NCI-H1436 treated with DMSO at 0.1 percent for 48 hours (cell line): ENCODE results near the gene CARD14.
"Not testable (repeated sequence)": the region's sequence is repeated elsewhere in the genome, so short reads cannot be mapped to it uniquely, and the experiment has no call there.

Experiments used
- DNase-seq: peaks from one replicate; lab custom pipeline; 2025; lab: John Stamatoyannopoulos, UW

Gene CARD14

GRCh38 chr17:80151333-80151732, 18.5 kb upstream of the CARD14 start:
- no peak for DNase-seq

DNA sequence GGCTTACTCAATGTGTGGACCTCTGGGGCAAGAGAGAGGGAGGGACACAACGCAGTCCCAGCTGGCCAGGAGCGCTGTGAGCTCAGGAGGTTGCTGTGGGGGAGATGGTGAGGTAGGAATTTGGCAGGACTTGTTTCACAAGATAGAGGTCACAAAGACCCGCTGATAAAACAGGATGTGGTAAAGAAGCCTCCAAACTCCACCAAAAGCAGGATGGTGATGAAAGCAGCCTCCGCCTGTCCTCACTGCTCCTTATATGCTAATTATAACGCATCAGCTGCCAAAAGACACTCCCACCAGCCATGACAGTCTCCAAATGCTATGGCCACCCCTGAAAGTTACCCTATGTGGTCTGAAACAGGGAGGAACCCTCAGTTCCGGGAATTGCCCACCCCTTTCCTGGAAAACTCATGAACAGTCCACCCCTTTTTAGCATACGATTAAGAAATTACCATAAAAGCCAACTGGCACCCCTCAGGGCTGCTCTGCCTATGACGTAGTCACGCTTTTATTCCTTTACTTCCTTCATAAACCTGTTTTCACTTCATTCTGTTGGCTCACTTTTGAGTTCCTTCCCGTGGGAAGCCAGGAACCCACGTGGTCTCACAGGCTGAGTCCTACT, 17.6 kb upstream of the CARD14 start:
- no peak for DNase-seq

DNA sequence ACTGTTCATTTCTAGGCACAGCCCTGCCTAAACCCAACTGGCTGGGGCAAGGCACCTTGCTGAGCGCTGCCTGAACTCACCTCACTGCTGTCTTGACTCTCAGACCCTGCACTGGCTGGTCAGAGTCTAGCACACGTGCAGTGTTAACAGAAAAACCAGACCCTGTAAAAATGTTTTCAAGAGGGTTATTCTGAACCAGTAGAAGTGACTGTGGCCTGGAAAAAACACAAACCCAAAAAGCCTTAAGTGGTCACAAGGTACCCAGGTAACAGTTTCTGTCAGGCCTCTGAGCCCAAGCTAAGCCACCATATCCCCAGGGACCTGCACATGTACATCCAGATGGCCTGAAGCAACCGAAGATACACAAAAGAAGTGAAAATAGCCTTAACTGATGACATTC, 16.8 kb upstream of the CARD14 start:
- no peak for DNase-seq

DNA sequence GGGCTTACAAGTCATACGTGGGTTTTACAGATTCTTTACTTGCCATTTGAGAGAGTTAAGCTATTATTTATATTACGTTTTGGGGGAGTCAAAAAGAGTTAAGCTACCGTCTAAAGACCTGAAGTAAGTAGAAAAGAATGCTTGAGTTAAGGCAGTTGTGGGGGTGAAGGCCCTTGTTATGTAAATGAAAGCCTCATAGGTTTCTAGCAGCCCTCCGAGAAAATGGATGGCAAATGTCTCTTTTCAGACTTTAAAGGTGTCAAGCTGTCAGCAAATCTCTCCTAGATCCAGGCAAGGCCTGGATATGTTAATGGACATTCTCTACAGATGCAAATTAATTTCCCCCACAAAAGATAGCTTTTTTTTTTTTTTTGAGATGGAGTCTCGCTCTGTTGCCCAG, 15.7 kb upstream of the CARD14 start:
- DNase-seq = no peak

DNA sequence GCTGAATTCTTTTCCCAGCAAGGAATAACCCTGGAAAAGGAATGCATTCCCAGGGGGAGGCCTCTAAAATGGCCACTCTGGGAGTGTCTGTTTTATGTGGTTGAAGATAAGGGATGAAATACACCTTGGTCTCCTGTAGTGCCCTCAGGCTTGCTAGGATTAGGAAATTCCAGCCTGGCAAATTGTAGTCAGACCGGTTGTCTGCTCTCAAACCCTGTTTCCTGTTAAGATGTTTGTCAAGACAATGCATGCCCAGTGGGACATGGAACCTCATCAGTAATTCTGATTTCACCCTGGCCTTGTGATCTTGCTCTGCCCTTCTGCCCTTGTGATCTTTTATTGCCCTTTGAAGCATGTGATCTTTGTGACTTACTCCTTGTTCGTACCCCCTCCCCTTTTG, 14.2 kb upstream of the CARD14 start:
- DNase-seq = not testable (repeated sequence)

DNA sequence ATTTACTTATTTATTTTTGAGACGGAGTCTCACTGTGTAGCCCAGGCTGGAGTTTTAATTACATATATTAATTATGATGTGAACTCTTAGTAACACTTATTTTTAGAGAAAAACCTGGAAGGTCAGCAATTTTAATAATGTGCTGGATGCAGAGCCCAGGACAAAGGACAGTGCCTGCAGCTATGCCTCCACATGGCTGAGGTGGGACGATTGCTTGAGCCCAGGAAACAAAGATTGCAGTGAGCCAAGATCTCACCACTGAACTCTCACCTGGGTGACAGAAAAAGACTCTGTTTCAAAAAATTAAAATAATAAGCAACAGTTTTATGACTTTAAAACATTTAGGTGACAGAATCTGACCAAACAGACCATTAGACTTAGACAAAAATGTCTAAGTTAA, 11.0 kb upstream of the CARD14 start:
- DNase-seq = no peak

DNA sequence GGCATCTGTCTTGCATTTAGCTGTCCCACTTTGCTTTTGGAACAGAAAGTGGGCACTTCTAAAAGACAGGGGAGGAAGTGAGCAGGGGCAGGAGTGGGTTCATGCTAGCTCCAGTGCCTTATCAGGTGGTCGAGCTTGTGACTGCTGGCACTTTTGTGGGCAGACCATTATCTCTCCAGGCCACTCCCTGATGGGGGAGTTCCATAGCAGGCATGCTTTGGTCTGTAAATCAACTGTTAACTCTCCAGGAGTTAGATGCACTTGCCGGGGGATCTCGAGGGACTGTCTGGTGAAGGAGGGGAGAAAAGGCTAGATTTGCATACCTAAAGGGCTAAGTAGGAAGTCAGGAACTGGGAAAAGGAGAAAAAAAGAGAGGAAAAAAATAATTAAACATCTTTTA, 9.3 kb upstream of the CARD14 start:
- no peak for DNase-seq

DNA sequence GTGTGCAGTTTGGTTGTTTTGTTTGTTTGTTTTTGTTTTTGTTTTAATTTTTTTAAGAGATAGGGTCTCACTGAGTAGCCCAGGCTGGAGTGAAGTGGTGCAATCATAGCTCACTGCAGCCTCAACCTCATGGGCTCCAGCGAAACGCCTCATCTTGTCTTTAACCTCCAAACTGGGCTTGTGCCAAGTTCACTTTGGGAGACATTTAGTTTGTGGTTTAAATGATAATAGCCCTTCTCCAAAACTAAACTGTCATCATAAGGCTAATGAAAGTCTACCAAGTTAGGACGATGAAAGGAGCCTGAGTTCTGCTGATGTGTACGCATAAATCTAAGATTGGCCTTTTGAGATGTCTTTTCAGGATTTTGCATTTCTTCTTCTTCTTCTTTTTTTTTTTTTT, 6.5 kb upstream of the CARD14 start:
- DNase-seq = no peak

- no peak for DNase-seq
These were observed 5.6 kb upstream of the CARD14 start for GRCh38 chr17:80164185-80164584.

GRCh38 chr17:80166446-80166845, 3.4 kb upstream of the CARD14 start:
- DNase-seq = no peak

GRCh38 chr17:80168371-80168770, 1.5 kb upstream of the CARD14 start:
- no peak for DNase-seq

GRCh38 chr17:80169107-80169506, 723 bp upstream of the CARD14 start:
- DNase-seq = no peak

- DNase-seq = no peak
These were observed 1.9 kb downstream of the CARD14 start for GRCh38 chr17:80171681-80172080.

- DNase-seq = no peak
These were observed 3.3 kb downstream of the CARD14 start for GRCh38 chr17:80173126-80173525.

- no peak for DNase-seq
These were observed 4.1 kb downstream of the CARD14 start for GRCh38 chr17:80173916-80174315.

DNA sequence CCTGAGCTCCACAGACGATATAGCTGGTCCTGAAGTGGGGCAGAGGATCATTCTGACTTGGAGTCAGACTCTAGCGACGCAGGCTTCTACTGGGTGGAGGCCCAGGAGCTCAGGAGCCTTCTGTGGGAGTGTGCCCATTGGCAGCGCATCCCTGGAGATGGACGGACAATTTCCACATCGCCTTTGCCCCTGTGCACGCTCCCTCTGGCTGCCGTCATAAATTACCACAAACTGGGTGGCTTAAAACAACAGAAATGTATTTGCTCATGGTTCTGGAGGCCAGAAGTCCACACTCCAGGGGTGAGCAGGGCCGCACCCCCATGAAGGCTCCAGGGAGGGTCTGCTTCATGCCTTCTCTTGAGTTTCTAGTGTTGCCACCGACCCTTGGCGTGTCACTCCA, 6.9 kb downstream of the CARD14 start:
- DNase-seq = no peak

DNA sequence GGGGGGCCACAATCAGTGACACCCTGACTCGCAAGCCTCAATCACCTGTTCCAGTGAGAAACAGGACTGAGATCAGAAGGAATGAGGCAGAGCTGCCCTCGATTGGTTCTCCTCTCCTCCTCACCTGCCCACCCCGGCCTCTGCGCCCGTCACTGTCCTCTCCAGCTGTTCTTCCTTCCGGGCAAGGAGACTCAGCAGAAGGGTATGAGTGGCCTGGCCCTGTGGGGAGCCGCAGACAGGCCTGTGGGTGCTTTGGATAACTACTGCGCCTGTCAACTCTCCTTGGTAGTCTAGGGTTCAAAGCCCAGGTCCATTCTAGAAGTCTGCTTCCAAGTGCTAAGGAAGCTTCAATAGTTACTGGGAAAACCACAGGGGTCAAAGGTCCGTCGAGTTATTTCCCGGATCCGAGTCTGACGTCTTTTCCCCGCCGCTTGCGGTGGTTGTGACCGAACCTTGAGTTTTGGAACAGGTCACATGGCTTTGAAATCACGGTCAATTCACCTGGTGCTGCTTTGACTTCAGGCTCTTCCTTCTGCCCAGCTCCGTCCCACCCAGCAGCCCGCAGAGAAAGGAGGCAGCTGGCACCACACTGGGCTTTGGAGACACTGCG, 8.3 kb downstream of the CARD14 start:
- no peak for DNase-seq

- no peak for DNase-seq
These were observed 10.4 kb downstream of the CARD14 start for GRCh38 chr17:80180192-80180591.

GRCh38 chr17:80181431-80181830, 11.6 kb downstream of the CARD14 start:
- DNase-seq = no peak

DNA sequence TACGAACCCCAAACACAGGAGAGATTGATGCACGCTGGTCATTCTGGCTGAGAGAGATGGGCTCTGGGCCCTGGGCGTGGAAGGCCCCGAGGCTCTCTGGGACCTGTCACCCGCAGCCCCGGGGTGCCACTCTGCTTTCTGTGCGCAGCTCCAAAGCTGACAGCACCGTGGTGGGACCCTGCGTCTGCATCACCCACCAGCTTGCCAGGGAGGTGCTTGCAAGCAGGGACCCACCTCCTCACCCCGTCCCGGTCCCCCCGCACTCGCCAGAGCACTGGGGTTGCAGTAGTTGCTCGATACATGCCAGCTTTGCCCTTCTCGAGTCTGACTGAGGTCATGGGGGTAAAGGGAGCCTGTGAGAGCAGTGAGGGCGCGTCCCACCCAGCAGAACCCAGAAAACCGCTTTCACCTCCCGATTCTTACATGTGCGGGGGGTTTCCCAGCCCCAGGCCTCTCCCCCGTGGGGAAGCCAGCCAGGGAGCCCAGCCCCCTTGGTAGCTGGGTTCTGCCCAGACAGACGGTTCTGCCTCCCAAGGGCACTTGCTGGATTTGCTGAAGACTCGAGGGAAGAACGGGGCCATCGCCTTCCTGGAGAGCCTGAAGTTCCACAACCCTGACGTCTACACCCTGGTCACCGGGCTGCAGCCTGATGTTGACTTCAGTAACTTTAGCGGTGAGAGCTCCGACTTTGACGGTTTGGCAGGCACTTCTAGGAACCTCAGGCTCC, 12.5 kb downstream of the CARD14 start:
- no peak for DNase-seq

- DNase-seq = no peak
These were observed 13.0 kb downstream of the CARD14 start for GRCh38 chr17:80182845-80183223.

DNA sequence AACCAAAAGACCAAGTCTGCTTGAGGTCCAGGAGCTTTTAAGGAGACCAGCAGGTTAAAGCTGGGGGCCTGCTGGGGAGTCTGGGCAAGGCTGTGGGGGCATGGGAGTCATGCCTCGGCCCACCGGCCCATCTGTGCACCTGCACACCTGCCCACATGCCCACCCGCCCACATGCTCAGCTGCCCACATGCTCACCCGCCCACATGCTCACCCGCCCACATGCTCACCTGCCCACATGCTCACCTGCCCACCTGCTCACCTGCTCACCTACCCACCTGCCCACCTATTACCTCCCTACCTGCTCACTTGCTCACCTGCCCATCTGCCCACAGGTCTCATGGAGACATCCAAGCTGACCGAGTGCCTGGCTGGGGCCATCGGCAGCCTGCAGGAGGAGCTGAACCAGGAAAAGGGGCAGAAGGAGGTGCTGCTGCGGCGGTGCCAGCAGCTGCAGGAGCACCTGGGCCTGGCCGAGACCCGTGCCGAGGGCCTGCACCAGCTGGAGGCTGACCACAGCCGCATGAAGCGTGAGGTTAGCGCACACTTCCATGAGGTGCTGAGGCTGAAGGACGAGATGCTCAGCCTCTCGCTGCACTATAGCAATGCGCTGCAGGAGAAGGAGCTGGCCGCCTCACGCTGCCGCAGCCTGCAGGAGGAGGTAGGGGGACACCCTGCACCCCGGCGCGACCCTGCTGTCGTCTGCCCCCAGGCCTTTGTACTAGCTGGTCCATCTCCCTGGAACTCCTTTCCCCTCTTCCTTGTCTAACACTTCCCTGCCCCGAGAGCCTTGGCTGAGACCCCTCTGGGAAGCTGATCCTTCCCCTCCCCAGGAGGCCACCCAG, 14.0 kb downstream of the CARD14 start:
- no peak for DNase-seq

DNA sequence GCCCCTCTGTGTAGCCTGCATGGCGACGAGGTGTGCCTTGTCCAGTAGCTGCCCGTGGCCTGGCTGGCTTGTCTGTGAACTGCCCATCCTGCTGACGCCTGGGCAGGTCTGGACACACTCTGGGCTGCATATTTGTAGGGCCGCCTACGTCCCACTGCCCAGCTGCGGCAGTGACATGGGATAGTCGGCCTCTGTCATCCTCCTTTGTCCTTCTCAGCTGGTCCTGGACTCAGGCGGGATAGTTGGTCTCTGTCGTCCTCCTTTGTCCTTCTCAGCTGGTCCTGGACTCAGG, 14.5 kb downstream of the CARD14 start:
- DNase-seq = no peak
